K562 (cell line): ENCODE data around the gene GNAL. TPM values are rescaled to one million over a fixed set of nuclear protein-coding genes. Genes with fewer than 3 reads are reported as not detected.

Experiments
- ATAC-seq: fragments of 200-7000 bp; cut with Tn5 transposase; 3 replicates; pipeline ENCODE4 v1.9.1; 2020; ENCODE audit warnings: moderate library complexity
- BruUV-seq: library from RNA; stranded (reverse); fragments of 400-500 nt; replicated peaks from 2 replicates; lab custom pipeline; 2021; lab: Mats Ljungman, UMichigan
- CTCF ChIA-PET: fragments of 300-600 bp; formaldehyde crosslinking; extraction: SDS; loops from one replicate; lab custom pipeline; 2021; ENCODE audit warnings: low intra/inter-chr PET ratio; lab: Yijun Ruan, JAX
- POLR2A ChIA-PET: fragments of 300-600, 350-650 bp; sonication (Branson Sonifier 250); formaldehyde crosslinking; extraction: SDS; loops from one replicate; lab custom pipeline; 2021; ENCODE audit warnings: antibody characterized with exemption, inconsistent platforms; lab: Yijun Ruan, JAX
- DNase-seq, 4 experiments: peaks; one replicate each; pipeline versions ENCODE4 v3.0.0 to v3.0.0-alpha.2; 2011 to 2018; ENCODE audit warnings: low spot score in 3 of 4, mixed read lengths in 3 of 4; ENCODE audit errors: extremely low read depth in 1 of 4
- FAIRE-seq: peaks from 2 replicates; lab custom pipeline; 2011; peaks lifted over from hg19 to GRCh38; lab: Jason Lieb, UNC
- H2AFZ ChIP-seq: 2 replicates; pipeline ENCODE4 v1.6.0; 2011; ENCODE audit warnings: low read depth, low read length, control low read depth, inconsistent platforms
- H3K27ac ChIP-seq: fragments of 200-600 bp; 3 replicates; pipeline ENCODE4 v1.8.0; 2011; ENCODE audit warnings: low read depth, mild to moderate bottlenecking, control low read depth, inconsistent platforms, low read length, moderate library complexity, mixed read lengths; ENCODE audit errors: extremely low read depth
- H3K27me3 ChIP-seq, 2 experiments: fragments of 300-600 bp in 1 of 2; 2 replicates in 1 of 2; 3 replicates in 1 of 2; pipeline versions ENCODE4 v1.6.0 to v1.8.0; 2011; ENCODE audit warnings: inconsistent platforms in 2 of 2, low read length in 2 of 2, mild to moderate bottlenecking in 1 of 2, mixed read lengths in 1 of 2, moderate library complexity in 1 of 2; ENCODE audit not compliant: control insufficient read depth in 2 of 2, insufficient read depth in 2 of 2
- H3K36me3 ChIP-seq: fragments of 300-600 bp; 3 replicates; pipeline ENCODE4 v1.8.0; 2011; ENCODE audit warnings: mild to moderate bottlenecking, low read length, inconsistent platforms; ENCODE audit not compliant: control insufficient read depth, insufficient read depth
- H3K4me1 ChIP-seq, 2 experiments: fragments of 200-600 bp in 1 of 2; replicated peaks in 1 of 2; 2 replicates in 1 of 2; 3 replicates in 1 of 2; pipeline versions ENCODE4 v1.5.1 to v1.8.0; 2011; ENCODE audit warnings: inconsistent platforms in 2 of 2, low read length in 2 of 2, mild to moderate bottlenecking in 1 of 2, mixed read lengths in 1 of 2, moderate library complexity in 1 of 2; ENCODE audit not compliant: control insufficient read depth in 2 of 2, insufficient read depth in 2 of 2
- H3K4me2 ChIP-seq: 2 replicates; pipeline ENCODE4 v1.6.1; 2011; ENCODE audit warnings: low read length, control low read depth, inconsistent platforms, mixed read lengths; ENCODE audit not compliant: insufficient read depth
- H3K4me3 ChIP-seq: fragments of 200-600 bp; sonication (generic), shearing (Covaris generic); 2 replicates; pipeline ENCODE4 v1.5.1; 2016; ENCODE audit warnings: control low read depth, inconsistent platforms
- H3K79me2 ChIP-seq: fragments of 200-600 bp; 3 replicates; pipeline ENCODE4 v1.8.0; 2011; ENCODE audit warnings: low read length, inconsistent platforms; ENCODE audit not compliant: control insufficient read depth, insufficient read depth
- H3K9ac ChIP-seq, 2 experiments: 2 replicates each; pipeline versions ENCODE4 v1.6.0 to v1.6.1; 2011; ENCODE audit warnings: low read depth in 2 of 2, low read length in 2 of 2, control low read depth in 1 of 2, inconsistent platforms in 1 of 2, mild to moderate bottlenecking in 1 of 2, mixed read lengths in 1 of 2; ENCODE audit not compliant: insufficient read depth in 1 of 2
- H3K9me1 ChIP-seq: one replicate; pipeline ENCODE4 v1.6.0; 2011; ENCODE audit warnings: inconsistent platforms, mild to moderate bottlenecking, low read length, moderate library complexity; ENCODE audit not compliant: control insufficient read depth, insufficient read depth
- H3K9me3 ChIP-seq: replicated peaks from 2 replicates; pipeline ENCODE4 v1.5.1; 2011; ENCODE audit warnings: low read depth, low read length, inconsistent platforms; ENCODE audit not compliant: control insufficient read depth, insufficient read depth
- H4K20me1 ChIP-seq: replicated peaks from 2 replicates; pipeline ENCODE4 v1.6.1; 2011; ENCODE audit warnings: low read length, inconsistent platforms, mixed read lengths; ENCODE audit not compliant: control insufficient read depth, insufficient read depth
- BMI1 ChIP-seq: fragments of 150-350 bp; IDR thresholded peaks from 2 replicates; pipeline ENCODE4 v1.6.1; 2014; ENCODE audit warnings: low read length
- CBFA2T3 ChIP-seq: fragments of 450-650 bp; IDR thresholded peaks from 2 replicates; pipeline ENCODE4 v1.6.1; 2017
- COPS2 ChIP-seq: fragments of 450-650 bp; conservative IDR thresholded peaks from 2 replicates; pipeline ENCODE4 v1.6.1; 2016; ENCODE audit warnings: mild to moderate bottlenecking, moderate library complexity
- EP400 ChIP-seq: fragments of 450-650 bp; IDR thresholded peaks from 2 replicates; pipeline ENCODE4 v1.6.1; 2017; ENCODE audit warnings: antibody characterized with exemption, mild to moderate bottlenecking, moderate library complexity
- IFI16 ChIP-seq: fragments of 250-450 bp; sonication (Bioruptor Pico); IDR thresholded peaks from 2 replicates; pipeline ENCODE4 v2.1.2; 2022; ENCODE audit warnings: mild to moderate bottlenecking, inconsistent platforms
- LCOR ChIP-seq: sonication (generic); formaldehyde crosslinking; IDR thresholded peaks from 2 replicates; pipeline ENCODE4 v1.8.0; 2022; ENCODE audit warnings: mild to moderate bottlenecking, missing genetic modification reagents
- RBM15 ChIP-seq: fragments of 200-400 bp; formaldehyde crosslinking; IDR thresholded peaks from 2 replicates; pipeline ENCODE4 v1.6.1; 2018; ENCODE audit warnings: mild to moderate bottlenecking, low read length, moderate library complexity; ENCODE audit not compliant: insufficient read depth
- RCOR1 ChIP-seq, 2 experiments: IDR thresholded peaks; 2 replicates each; pipeline ENCODE4 v1.6.1; 2012; ENCODE audit warnings: low read depth in 2 of 2, low read length in 2 of 2, borderline replicate concordance in 1 of 2, improper control_type of control experiment in 1 of 2
- RHOXF2B ChIP-seq: fragments of 250-450 bp; sonication (Bioruptor Pico); conservative IDR thresholded peaks from 2 replicates; pipeline ENCODE4 v1.5.1; 2021
- SMARCE1 ChIP-seq: fragments of 450-650 bp; IDR thresholded peaks from 2 replicates; pipeline ENCODE4 v1.7.1; 2016; ENCODE audit warnings: mild to moderate bottlenecking
- TCF3 ChIP-seq: sonication (generic); formaldehyde crosslinking; IDR thresholded peaks from 2 replicates; pipeline ENCODE4 v1.4.0; 2020; ENCODE audit warnings: mild to moderate bottlenecking, missing genetic modification reagents
- ZC3H8 ChIP-seq: fragments of 450-650 bp; IDR thresholded peaks from 2 replicates; pipeline ENCODE4 v1.6.1; 2017
- WGBS: fragments of 100-300 bp; shearing (Covaris generic); methylation state at CpG from one replicate; pipeline ENCODE4 v1.1.6; 2016; ENCODE audit warnings: low coverage, mixed read lengths; ENCODE audit not compliant: insufficient coverage; ENCODE audit errors: missing lambda C conversion rate; 5-methylcytosine and 5-hydroxymethylcytosine counted together
- in situ Hi-C: fragments of 300-500 bp; cut with MboI; formaldehyde crosslinking; loops from 4 replicates; pipeline ENCODE4 v1.15.0; 2018; ENCODE audit warnings: inconsistent platforms, mixed read lengths
- intact Hi-C: fragments of 100-400 bp; cut with micrococcal nuclease; formaldehyde crosslinking; loops from 2 replicates; pipeline ENCODE4 v1.14.2; 2022
- polyA plus RNA-seq, 8 experiments: library from polyadenylated mRNA; depleted of rRNA in 4 of 8; stranded (reverse) in 5 of 8; unstranded in 3 of 8; fragments of >200 nt; fragmentation: Nextera tagmentation in 2 of 8; fragmentation: Illumina TruSeq in 1 of 8; extraction: Ambion mirVana in 2 of 8; extraction: Trizol in 1 of 8; gene quantifications; 2 replicates each; pipeline versions ENCODE4 v1.2.1 to v1.2.3, GENCODE V29; 2011 to 2014; ENCODE audit warnings: inconsistent platforms in 1 of 8, missing spikeins in 1 of 8
- total RNA-seq, 7 experiments: library from RNA; depleted of rRNA in 6 of 7; stranded (reverse); fragments of >200 nt in 6 of 7; fragmentation: Illumina TruSeq in 2 of 7; extraction: Trizol in 2 of 7; gene quantifications; 2 replicates each; pipeline versions ENCODE4 v1.2.1 to v1.2.3, GENCODE V29; 2011 to 2021; ENCODE audit warnings: low replicate concordance in 1 of 7
- TF ChIP-seq, protein P1 (sequence below): fragments of 450-650 bp; formaldehyde crosslinking; IDR thresholded peaks from 2 replicates; pipeline ENCODE4 v1.4.0; 2022; ENCODE audit warnings: mild to moderate bottlenecking, moderate library complexity
- TF ChIP-seq, protein P2 (sequence below): sonication (generic); formaldehyde crosslinking; IDR thresholded peaks from 2 replicates; pipeline ENCODE4 v1.8.0; 2022; ENCODE audit warnings: mild to moderate bottlenecking, missing genetic modification reagents, borderline replicate concordance
- TF ChIP-seq, protein P3 (sequence below), 2 experiments: IDR thresholded peaks; 2 replicates each; pipeline ENCODE4 v1.6.1; 2012; ENCODE audit warnings: improper control_type of control experiment in 2 of 2, low read depth in 2 of 2, low read length in 2 of 2, borderline replicate concordance in 1 of 2
- TF ChIP-seq, protein P4 (sequence below): fragments of 450-650 bp; IDR thresholded peaks from 2 replicates; pipeline ENCODE4 v1.6.1; 2016

Gene GNAL
- total and polyA plus RNA-seq, 9 of the 15 experiments (the other 6 are each of a cell fraction or from before 2014, with no cell fraction given) = under 0.01 to 0.10 (median 0.01) TPM; not detected in 5

DNA sequence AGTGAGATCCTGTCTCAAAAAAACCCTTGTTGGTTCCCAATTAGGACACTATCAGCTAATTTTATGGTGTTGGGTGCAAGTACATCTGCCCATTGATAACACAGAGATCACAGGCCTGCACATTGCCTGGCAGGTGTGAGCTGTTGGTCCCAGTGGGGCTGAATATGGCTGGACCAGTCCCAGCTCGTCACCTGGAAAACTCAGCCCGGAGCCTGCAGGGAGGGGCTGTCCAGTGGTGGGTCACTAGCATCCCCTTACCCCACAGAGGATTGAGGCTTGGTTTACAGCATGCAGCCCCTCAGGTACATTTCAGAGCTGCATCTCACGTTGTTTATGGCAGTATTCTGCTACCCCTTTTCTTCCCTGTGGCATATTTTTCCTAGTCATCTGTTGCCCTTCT is 121.3 kb downstream of the GNAL start:
- Histone ChIP-seq H4K20me1 (no peaks in the 10 kb centered on the region), H3K27me3 (no peaks in the 10 kb centered on the region), H2AFZ (no peak overlapping the region), H3K4me2 (no peak overlapping the region), H3K4me3 (no peak overlapping the region), H3K27ac (no peak overlapping the region), H3K9me3 (no peaks in the 10 kb centered on the region), H3K4me1 (peaks cover 12 to 17% of the 10 kb centered on the region in 2 experiments; a peak in 4 of 5 replicates), H3K79me2 (no peaks in the 10 kb centered on the region), H3K36me3 (no peaks in the 10 kb centered on the region), H3K9ac (no peak overlapping the region), H3K9me1 (no peaks in the 10 kb centered on the region)
- no TSS peak for BruUV-seq
- TF ChIP-seq RCOR1 (IDR thresholded peaks at IDR 0.05; ENCODE audit: borderline replicate concordance in 1 of 2, low read depth in 2 of 2, low read length in 2 of 2) (no peak), BMI1 (no peak), COPS2 (no peak), ZC3H8 (no peak), SMARCE1 (no peak), IFI16 (no peak), LCOR (no peak), RHOXF2B (no peak), TCF3 (CRISPR knock-in tag) (peak; percentile 26; the same call in 1 of the 2 replicates), EP400 (no peak), RBM15 (no peak), CBFA2T3 (peak; percentile 46)
- TF ChIP-seq, protein P1, sequence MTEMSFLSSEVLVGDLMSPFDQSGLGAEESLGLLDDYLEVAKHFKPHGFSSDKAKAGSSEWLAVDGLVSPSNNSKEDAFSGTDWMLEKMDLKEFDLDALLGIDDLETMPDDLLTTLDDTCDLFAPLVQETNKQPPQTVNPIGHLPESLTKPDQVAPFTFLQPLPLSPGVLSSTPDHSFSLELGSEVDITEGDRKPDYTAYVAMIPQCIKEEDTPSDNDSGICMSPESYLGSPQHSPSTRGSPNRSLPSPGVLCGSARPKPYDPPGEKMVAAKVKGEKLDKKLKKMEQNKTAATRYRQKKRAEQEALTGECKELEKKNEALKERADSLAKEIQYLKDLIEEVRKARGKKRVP (CRISPR knock-in tag) = no peak
- TF ChIP-seq, protein P2, sequence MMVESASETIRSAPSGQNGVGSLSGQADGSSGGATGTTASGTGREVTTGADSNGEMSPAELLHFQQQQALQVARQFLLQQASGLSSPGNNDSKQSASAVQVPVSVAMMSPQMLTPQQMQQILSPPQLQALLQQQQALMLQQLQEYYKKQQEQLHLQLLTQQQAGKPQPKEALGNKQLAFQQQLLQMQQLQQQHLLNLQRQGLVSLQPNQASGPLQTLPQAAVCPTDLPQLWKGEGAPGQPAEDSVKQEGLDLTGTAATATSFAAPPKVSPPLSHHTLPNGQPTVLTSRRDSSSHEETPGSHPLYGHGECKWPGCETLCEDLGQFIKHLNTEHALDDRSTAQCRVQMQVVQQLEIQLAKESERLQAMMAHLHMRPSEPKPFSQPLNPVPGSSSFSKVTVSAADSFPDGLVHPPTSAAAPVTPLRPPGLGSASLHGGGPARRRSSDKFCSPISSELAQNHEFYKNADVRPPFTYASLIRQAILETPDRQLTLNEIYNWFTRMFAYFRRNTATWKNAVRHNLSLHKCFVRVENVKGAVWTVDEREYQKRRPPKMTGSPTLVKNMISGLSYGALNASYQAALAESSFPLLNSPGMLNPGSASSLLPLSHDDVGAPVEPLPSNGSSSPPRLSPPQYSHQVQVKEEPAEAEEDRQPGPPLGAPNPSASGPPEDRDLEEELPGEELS (CRISPR knock-in tag) = no peak
- TF ChIP-seq, protein P3, sequence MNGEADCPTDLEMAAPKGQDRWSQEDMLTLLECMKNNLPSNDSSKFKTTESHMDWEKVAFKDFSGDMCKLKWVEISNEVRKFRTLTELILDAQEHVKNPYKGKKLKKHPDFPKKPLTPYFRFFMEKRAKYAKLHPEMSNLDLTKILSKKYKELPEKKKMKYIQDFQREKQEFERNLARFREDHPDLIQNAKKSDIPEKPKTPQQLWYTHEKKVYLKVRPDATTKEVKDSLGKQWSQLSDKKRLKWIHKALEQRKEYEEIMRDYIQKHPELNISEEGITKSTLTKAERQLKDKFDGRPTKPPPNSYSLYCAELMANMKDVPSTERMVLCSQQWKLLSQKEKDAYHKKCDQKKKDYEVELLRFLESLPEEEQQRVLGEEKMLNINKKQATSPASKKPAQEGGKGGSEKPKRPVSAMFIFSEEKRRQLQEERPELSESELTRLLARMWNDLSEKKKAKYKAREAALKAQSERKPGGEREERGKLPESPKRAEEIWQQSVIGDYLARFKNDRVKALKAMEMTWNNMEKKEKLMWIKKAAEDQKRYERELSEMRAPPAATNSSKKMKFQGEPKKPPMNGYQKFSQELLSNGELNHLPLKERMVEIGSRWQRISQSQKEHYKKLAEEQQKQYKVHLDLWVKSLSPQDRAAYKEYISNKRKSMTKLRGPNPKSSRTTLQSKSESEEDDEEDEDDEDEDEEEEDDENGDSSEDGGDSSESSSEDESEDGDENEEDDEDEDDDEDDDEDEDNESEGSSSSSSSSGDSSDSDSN (IDR thresholded peaks at IDR 0.05; ENCODE audit: borderline replicate concordance in 1 of 2, low read depth in 2 of 2, low read length in 2 of 2) = no peak
- TF ChIP-seq, protein P4, sequence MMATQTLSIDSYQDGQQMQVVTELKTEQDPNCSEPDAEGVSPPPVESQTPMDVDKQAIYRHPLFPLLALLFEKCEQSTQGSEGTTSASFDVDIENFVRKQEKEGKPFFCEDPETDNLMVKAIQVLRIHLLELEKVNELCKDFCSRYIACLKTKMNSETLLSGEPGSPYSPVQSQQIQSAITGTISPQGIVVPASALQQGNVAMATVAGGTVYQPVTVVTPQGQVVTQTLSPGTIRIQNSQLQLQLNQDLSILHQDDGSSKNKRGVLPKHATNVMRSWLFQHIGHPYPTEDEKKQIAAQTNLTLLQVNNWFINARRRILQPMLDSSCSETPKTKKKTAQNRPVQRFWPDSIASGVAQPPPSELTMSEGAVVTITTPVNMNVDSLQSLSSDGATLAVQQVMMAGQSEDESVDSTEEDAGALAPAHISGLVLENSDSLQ = peak; percentile 47; the same call in 1 of the 2 replicates
- intact Hi-C loops (no loop called here), in situ Hi-C loops (no loop called here)
- ChIA-PET POLR2A (interaction anchor here (0.7 kb wide), 1 partner anchor 13 kb away, joined by 4 read pairs; no protein-coding TSS in a partner anchor), CTCF (no interaction called here)
- ATAC-seq (no peak), DNase-seq (no peak), FAIRE-seq (no peak)
- WGBS = 54% methylated on average over 3 of the region's 3 CpGs
